ENCODE results near the gene ANXA9. TPM values are rescaled to one million over a fixed set of nuclear protein-coding genes. Genes with fewer than 3 reads are reported as not detected.
A peak's percentile ranks its signal among the peaks of the same experiment; 100 is the strongest.

Gene ANXA9
- total RNA-seq, 1 donor from 2014 or later, result not detected

GRCh38 chr1:150973836-150974579 is 8.1 kb upstream of the ANXA9 start:
- no peak for TF ChIP-seq CTCF (IDR thresholded peaks at IDR 0.05)
- intact Hi-C loops (cut with micrococcal nuclease), result loop anchor here (1.0 to 10.0 kb wide), 4 partner anchors 47 to 739 kb away; partner anchors contain the start of genes ANP32E, ARNT, SETDB1 and TARS2
- H3K4me1 Mint-ChIP-seq, result peaks cover 62% of the 10 kb centered on the region

GRCh38 chr1:150974580-150975478 is 7.3 kb upstream of the ANXA9 start, which contains the start of gene CERS2:
CERS2 (minus strand) TSS chr1:150974835; CDS start chr1:150969090, 5,745 bp downstream.
- CTCF ChIA-PET, result interaction anchor here (1.1 to 1.8 kb wide), 2 partner anchors 21 to 44 kb away, joined by 3 to 7 read pairs; no protein-coding TSS in a partner anchor
- Mint-ChIP-seq H3K9me3 (no peaks in the 10 kb centered on the region), H3K27me3 (no peaks in the 10 kb centered on the region), H3K4me1 (peaks cover 69% of the 10 kb centered on the region), H3K36me3 (ENCODE audit: low read depth) (no peaks in the 10 kb centered on the region), H3K27ac (peak within 1 kb of the TSS; percentile 85), H3K4me3 (peak within 1 kb of the TSS; percentile 83)
- intact Hi-C loops (cut with micrococcal nuclease), result loop anchor here (1.0 to 10.0 kb wide), 4 partner anchors 48 to 740 kb away; partner anchors contain the start of genes ANP32E, ARNT, SETDB1 and TARS2
- DNase-seq (peak; percentile 68), ATAC-seq (ENCODE audit: low read depth) (peak; percentile 53)
- TF ChIP-seq CTCF (IDR thresholded peaks at IDR 0.05), result no peak
- POLR2A ChIA-PET, result interaction anchor here (0.6 to 2.1 kb wide), 10 partner anchors 12 to 411 kb away, joined by 3 to 9 read pairs (median 5); partner anchors contain the start of genes CTSS, GABPB2, MCL1 and MINDY1

More at GRCh38 chr1:150973836-150974579, 8.1 kb upstream of the ANXA9 start:
- ATAC-seq (ENCODE audit: low read depth) (peak; percentile 30), DNase-seq (peak; percentile 66)
- ChIA-PET POLR2A (interaction anchor here (0.6 to 2.1 kb wide), 17 partner anchors 11 to 524 kb away, joined by 3 to 9 read pairs (median 4); partner anchors contain the start of genes CTSS, ENSA, GABPB2 and MCL1), CTCF (interaction anchor here (0.7 to 1.1 kb wide), 3 partner anchors 14 to 43 kb away, joined by 3 to 4 read pairs (median 3); no protein-coding TSS in a partner anchor)
- no peaks in the 10 kb centered on the region for H3K27me3 Mint-ChIP-seq
- peak overlapping the region; percentile 85 for H3K27ac Mint-ChIP-seq
- H3K4me3 Mint-ChIP-seq, result peak overlapping the region; percentile 83
- no peaks in the 10 kb centered on the region for H3K9me3 Mint-ChIP-seq
- peaks cover 5% of the 10 kb centered on the region for H3K36me3 Mint-ChIP-seq (ENCODE audit: low read depth)

GRCh38 chr1:150976401-150976821 is 5.7 kb upstream of the ANXA9 start:
- no peak for ATAC-seq (ENCODE audit: low read depth)
- ChIA-PET POLR2A (interaction anchor here (1.0 kb wide), 2 partner anchors 155 to 211 kb away, joined by 3 to 5 read pairs; partner anchors contain the start of gene CTSS), CTCF (interaction anchor here (0.7 to 1.8 kb wide), 2 partner anchors 19 to 64 kb away, joined by 4 to 7 read pairs; no protein-coding TSS in a partner anchor)
- no peaks in the 10 kb centered on the region for H3K9me3 Mint-ChIP-seq
- intact Hi-C loops (cut with micrococcal nuclease), result loop anchor here (10.0 kb wide), 1 partner anchor 742 kb away; the partner anchor contains the start of gene ANP32E
- peak overlapping the region; percentile 69 for H3K27ac Mint-ChIP-seq
- no peaks in the 10 kb centered on the region for H3K36me3 Mint-ChIP-seq (ENCODE audit: low read depth)
- H3K27me3 Mint-ChIP-seq, result no peaks in the 10 kb centered on the region
- DNase-seq, result no peak
- peak overlapping the region; percentile 83 for H3K4me3 Mint-ChIP-seq
- no peak for TF ChIP-seq CTCF (IDR thresholded peaks at IDR 0.05)
- H3K4me1 Mint-ChIP-seq, result peaks cover 59% of the 10 kb centered on the region

- ChIA-PET POLR2A (interaction anchor here (0.5 kb wide), 2 partner anchors 212 to 229 kb away, joined by 3 read pairs; partner anchors contain the start of gene CTSS), CTCF (interaction anchor here (0.6 to 3.1 kb wide), 5 partner anchors 18 to 417 kb away, joined by 3 to 12 read pairs (median 4); partner anchors contain the start of gene MINDY1)
- DNase-seq (peak; percentile 69), ATAC-seq (ENCODE audit: low read depth) (peak; percentile 63)
- intact Hi-C loops (cut with micrococcal nuclease), result loop anchor here (10.0 kb wide), 1 partner anchor 742 kb away; the partner anchor contains the start of gene ANP32E
- Mint-ChIP-seq H3K4me1 (peaks cover 52% of the 10 kb centered on the region), H3K27ac (peak overlapping the region; percentile 83), H3K27me3 (no peaks in the 10 kb centered on the region), H3K9me3 (no peaks in the 10 kb centered on the region), H3K4me3 (peak overlapping the region; percentile 83), H3K36me3 (ENCODE audit: low read depth) (no peaks in the 10 kb centered on the region)
- no peak for TF ChIP-seq CTCF (IDR thresholded peaks at IDR 0.05)
Measured at GRCh38 chr1:150976879-150977694, 5.0 kb upstream of the ANXA9 start.
